ENCODE measurements around the gene PLEKHG4. TPM values are rescaled to one million over a fixed set of nuclear protein-coding genes. Genes with fewer than 3 reads are reported as not detected.

PLEKHG4 gene
- total and polyA plus RNA-seq, 9 of the 15 experiments (the other 6 are each of a cell fraction or from before 2014, with no cell fraction given): 3.7 to 36.8 (median 17.9) TPM

GRCh38 chr16:67282447-67282805 is 3.1 kb downstream of the PLEKHG4 start (continued):
- TF ChIP-seq ZBTB33 (CRISPR knock-in tag; IDR thresholded peaks at IDR 0.05) (no peak), CHAMP1 (IDR thresholded peaks at IDR 0.05) (no peak), ATF1 (CRISPR knock-in tag; IDR thresholded peaks at IDR 0.05) (no peak), ATF1 (tag; IDR thresholded peaks at IDR 0.05) (no peak), ARHGAP35 (IDR thresholded peaks at IDR 0.05; ENCODE audit: partially characterized antibody) (no peak), SAFB (IDR thresholded peaks at IDR 0.05; ENCODE audit: borderline replicate concordance, low read depth, low read length) (no peak), ZNF174 (CRISPR knock-in tag; IDR thresholded peaks at IDR 0.05) (no peak), RBBP5 (IDR thresholded peaks at IDR 0.05; ENCODE audit: borderline replicate concordance, insufficient read depth, low read length, poor library complexity, severe bottlenecking) (no peak)
